Measurements from ENCODE around the gene NTRK2.

- TF ChIP-seq CTCF (IDR thresholded peaks at IDR 0.05) (no peak), EP300 (IDR thresholded peaks at IDR 0.05) (no peak), POLR2A (IDR thresholded peaks at IDR 0.05) (no peak), POLR2AphosphoS5 (IDR thresholded peaks at IDR 0.05) (no peak)
Measured at GRCh38 chr9:85038061-85038460, 368.5 kb downstream of the NTRK2 start.

Data from gastroesophageal sphincter (tissue), 3 donors.